ENCODE measurements around the gene CALM3.

Gene CALM3

DNA sequence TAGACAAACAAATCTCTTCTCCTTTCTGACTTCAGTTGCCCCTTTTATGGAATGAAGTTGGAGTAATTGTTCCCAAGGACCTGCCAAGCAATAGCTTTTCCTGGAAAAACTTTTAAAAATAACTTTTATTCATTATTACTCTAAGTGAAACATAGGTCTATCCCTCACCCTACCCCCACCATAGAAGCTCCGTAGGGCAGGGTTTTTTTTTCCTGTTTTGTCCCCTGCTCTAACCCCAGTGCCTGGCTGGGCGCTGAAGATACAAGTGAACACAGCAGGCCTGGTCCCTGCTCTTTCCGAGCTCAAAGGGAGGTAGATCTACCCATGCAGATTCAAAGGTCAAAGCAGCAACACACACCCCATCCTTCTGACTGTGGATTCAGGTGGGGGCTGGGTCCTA is 43.6 kb downstream of the CALM3 start:
- in situ Hi-C loops (cut with HindIII; ENCODE audit: low sequenced_read_pairs): no loop called here
- H3K4me3 ChIP-seq (ENCODE audit: low read depth, low read length): no peak overlapping the region
- DNase-seq (ENCODE audit: low read depth, low spot score): no peak
- TF ChIP-seq, protein P1, sequence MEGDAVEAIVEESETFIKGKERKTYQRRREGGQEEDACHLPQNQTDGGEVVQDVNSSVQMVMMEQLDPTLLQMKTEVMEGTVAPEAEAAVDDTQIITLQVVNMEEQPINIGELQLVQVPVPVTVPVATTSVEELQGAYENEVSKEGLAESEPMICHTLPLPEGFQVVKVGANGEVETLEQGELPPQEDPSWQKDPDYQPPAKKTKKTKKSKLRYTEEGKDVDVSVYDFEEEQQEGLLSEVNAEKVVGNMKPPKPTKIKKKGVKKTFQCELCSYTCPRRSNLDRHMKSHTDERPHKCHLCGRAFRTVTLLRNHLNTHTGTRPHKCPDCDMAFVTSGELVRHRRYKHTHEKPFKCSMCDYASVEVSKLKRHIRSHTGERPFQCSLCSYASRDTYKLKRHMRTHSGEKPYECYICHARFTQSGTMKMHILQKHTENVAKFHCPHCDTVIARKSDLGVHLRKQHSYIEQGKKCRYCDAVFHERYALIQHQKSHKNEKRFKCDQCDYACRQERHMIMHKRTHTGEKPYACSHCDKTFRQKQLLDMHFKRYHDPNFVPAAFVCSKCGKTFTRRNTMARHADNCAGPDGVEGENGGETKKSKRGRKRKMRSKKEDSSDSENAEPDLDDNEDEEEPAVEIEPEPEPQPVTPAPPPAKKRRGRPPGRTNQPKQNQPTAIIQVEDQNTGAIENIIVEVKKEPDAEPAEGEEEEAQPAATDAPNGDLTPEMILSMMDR (IDR thresholded peaks at IDR 0.05; ENCODE audit: low read depth, low read length): no peak

DNA sequence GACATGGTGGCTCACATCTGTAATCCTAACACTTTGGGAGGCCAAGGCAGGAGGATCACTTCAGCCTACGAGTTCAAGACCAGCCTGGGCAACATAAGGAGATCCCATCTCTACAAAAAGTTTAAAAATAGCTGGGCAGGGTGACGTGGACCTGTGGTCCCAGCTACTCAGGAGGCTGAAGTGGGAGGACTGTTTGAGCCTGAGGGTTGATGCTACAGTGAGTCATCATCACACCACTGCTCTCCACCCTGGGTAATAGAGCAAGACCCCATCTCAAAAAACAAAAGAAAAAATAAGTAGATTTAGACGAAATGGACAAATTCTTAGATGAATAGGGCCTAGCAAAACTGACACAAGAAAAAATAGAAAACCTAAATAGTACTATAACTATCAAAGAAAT is 45.3 kb downstream of the CALM3 start:
- in situ Hi-C loops (cut with HindIII; ENCODE audit: low sequenced_read_pairs): no loop called here
- no peak overlapping the region for H3K4me3 ChIP-seq (ENCODE audit: low read depth, low read length)
- DNase-seq (ENCODE audit: low read depth, low spot score): no peak
- TF ChIP-seq, protein P1 (IDR thresholded peaks at IDR 0.05; ENCODE audit: low read depth, low read length): no peak

DNA sequence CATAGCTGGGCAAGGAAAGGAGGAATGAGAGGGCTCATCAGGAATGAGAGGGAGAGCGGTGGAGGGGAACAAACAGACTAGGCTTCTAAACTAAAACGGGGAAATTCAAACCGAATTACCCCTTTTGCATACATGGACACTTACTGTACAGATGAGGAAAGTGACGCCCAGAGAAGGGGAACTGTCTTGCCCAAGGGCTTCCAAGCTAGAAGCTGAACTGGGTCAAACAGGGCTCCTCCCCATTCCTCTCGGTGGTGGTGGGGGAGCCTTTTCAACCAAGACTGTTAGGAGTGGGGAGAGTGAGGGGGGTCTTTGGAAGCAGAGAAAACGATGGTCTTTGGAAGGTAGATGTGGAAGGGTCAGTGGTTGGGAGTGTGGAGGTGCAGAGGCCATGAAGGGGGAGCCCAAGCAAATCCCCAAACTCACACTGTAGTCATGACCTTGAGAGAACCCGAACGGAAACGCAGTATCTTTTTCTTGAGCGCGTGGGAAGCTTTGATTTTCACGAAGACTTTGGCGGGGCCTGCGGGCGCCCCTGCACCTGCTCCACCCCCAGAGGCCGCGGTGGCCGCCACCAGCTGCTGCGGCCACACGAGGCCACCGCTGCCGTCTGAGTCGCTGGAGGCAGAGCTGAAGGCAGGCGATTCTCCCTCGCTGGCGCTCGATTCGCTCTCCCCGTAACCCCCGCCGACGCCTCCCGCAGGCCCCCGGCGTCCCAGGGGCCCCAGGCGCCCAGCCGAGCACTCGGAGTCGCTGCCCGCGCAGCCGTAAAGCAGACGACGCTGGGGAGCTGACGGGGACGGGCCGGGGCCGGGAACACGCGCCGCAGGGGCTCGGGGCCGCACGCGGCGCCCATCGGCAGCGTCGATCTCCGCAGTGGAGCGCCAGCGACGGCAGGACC is 47.2 kb downstream of the CALM3 start:
- H3K4me3 ChIP-seq (ENCODE audit: low read depth, low read length): no peak overlapping the region
- in situ Hi-C loops (cut with HindIII; ENCODE audit: low sequenced_read_pairs): no loop called here
- TF ChIP-seq, protein P1 (IDR thresholded peaks at IDR 0.05; ENCODE audit: low read depth, low read length): no peak
- DNase-seq (ENCODE audit: low read depth, low spot score): no peak

DNA sequence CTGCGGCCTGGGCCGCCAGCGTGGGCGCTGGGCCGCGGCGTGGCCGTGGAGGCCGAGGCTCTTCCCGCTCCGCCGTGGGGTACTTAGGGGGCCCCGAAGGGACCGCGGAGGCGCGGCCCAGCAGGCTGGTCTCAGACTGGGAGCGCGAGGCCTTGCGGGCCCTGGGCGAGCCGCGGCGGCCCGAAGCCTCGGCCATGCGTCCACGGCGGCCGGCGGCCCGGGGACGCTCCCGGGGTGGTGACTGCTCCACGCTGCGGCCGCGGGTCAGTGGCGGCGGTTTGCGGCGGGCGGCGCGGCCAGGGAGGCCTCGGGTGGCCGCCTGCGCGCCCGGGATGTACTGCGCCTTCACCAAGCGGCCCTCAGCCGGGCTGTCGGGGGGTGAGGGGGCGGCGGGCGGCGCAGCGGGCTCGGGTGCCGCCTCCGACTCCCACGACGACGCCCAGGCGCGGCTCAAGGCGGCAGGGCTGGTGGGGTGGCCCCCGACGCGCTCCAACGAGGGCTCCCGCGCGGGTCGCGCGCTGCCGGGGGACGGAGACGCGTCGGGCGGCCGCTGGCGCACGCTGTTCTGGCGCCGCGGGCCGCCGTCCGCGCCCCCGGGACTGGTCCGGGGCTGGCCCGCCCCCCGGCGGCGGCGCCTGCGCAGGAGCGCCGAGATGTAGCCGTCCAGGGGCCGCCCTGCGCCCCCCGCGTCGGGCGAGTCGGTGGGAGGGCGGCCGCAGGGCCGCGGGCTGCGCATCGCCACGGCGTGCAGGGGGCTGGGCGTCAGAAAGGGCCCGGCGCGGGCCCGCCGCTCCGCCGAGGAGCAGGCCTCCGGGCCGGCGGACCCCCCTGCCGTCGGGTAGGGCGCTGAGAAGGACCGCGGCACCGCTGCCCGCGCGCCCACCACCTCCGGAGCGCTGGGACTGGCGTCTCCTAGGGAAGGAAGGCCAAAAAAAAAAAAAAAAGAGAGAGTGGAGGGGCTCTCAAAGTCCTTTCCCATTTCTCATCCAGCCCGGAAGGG is 48.1 kb downstream of the CALM3 start:
- TF ChIP-seq, protein P1 (IDR thresholded peaks at IDR 0.05; ENCODE audit: low read depth, low read length): no peak
- no peak for DNase-seq (ENCODE audit: low read depth, low spot score)
- no peak overlapping the region for H3K4me3 ChIP-seq (ENCODE audit: low read depth, low read length)
- in situ Hi-C loops (cut with HindIII; ENCODE audit: low sequenced_read_pairs): no loop called here

DNA sequence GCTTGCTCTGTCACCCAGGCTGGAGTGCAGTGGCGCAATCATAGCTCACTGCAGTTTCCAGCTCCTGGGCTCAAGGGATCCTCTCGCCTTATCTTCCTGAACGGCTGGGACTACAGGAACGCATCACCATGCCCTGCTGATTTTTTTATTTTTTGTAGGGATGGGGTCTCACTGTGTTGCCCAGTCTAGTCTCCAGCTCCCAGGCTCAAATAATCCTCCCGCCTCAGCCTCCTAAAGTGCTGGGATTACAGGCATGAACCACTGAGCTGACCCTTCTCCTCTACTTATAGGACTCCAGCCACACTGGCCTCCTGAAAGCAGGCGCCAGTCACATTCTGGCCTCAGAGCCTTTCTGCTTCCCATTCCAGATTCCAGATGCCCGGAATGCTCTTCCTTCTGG is 49.3 kb downstream of the CALM3 start:
- in situ Hi-C loops (cut with HindIII; ENCODE audit: low sequenced_read_pairs): no loop called here
- TF ChIP-seq, protein P1 (IDR thresholded peaks at IDR 0.05; ENCODE audit: low read depth, low read length): no peak
- H3K4me3 ChIP-seq (ENCODE audit: low read depth, low read length): no peak overlapping the region
- DNase-seq (ENCODE audit: low read depth, low spot score): no peak

DNA sequence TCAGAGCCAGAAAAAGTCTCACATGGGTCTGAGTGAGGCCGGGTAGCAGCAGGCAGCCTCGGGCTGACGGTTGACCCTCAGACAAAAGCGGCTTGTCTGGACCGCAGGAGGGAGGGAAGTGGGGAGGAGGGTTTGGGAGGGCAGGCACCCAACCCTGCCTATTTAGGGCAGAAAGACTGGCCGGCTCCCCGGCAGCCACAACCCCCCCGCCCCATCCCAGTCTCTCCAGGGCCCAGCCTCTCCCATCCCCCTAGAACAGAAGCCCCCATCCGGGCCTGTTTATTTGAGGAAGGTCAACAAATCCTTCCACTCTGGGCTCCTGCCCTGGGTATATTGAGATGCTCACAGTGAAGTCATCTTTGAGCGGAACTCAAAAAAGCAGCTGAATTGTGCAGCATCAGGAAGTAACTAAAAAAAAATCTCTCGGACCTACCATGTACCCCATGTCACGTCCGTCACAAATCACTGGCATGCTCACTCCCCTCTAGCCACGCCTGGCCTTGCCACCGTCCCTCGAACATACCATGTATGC is 53.6 kb downstream of the CALM3 start:
- no peak for DNase-seq (ENCODE audit: low read depth, low spot score)
- TF ChIP-seq, protein P1 (IDR thresholded peaks at IDR 0.05; ENCODE audit: low read depth, low read length): no peak
- no peak overlapping the region for H3K4me3 ChIP-seq (ENCODE audit: low read depth, low read length)
- in situ Hi-C loops (cut with HindIII; ENCODE audit: low sequenced_read_pairs): no loop called here
